Measurements from ENCODE around the gene CTDP1. TPM values are rescaled to one million over a fixed set of nuclear protein-coding genes. Genes with fewer than 3 reads are reported as not detected.

CTDP1 gene
- total RNA-seq, 1 experiment from 2014 or later: 16.1 TPM

DNA sequence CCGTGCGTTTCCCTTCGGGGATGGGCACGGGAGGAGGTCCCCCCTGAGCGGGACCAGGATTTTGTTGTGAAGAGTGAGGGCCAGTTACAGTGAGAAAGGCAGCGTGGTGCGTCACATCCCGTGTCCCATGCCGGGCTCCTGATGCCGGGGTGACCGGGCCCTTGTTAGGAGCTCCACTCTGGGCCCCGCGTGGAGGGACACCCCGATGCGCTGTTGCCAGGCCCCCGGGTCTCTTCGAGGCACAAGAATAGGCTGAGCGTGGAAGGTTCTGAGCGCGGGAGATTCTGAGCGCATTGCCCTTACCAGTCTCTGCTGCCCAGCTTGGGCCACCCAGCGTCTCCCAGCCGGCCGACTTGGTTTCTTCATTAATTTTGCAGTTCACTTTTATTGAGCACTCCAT, 17.6 kb downstream of the CTDP1 start:
- CTCF ChIA-PET: no interaction called here
- H3K4me1 ChIP-seq: no peaks in the 10 kb centered on the region
- Mint-ChIP-seq H3K27ac (ENCODE audit: unreplicated experiment) (no peak overlapping the region), H3K36me3 (ENCODE audit: insufficient read depth, unreplicated experiment) (peaks cover 14% of the 10 kb centered on the region), H3K27me3 (ENCODE audit: insufficient read depth, unreplicated experiment) (no peaks in the 10 kb centered on the region), H3K9me3 (ENCODE audit: unreplicated experiment) (no peaks in the 10 kb centered on the region), H3K4me1 (ENCODE audit: low read depth, unreplicated experiment) (no peaks in the 10 kb centered on the region), H3K4me3 (ENCODE audit: unreplicated experiment) (no peak overlapping the region)
- POLR2A ChIA-PET: no interaction called here
- no peak overlapping the region for H3K4me3 ChIP-seq (ENCODE audit: low read depth, low read length)
- H3K36me3 ChIP-seq (ENCODE audit: control insufficient read depth, insufficient read depth, low read length): no peaks in the 10 kb centered on the region
- no peaks in the 10 kb centered on the region for H3K27me3 ChIP-seq (replicated peaks; ENCODE audit: control insufficient read depth, insufficient read depth, low read length)
- no peak for DNase-seq
- TF ChIP-seq, protein P1, sequence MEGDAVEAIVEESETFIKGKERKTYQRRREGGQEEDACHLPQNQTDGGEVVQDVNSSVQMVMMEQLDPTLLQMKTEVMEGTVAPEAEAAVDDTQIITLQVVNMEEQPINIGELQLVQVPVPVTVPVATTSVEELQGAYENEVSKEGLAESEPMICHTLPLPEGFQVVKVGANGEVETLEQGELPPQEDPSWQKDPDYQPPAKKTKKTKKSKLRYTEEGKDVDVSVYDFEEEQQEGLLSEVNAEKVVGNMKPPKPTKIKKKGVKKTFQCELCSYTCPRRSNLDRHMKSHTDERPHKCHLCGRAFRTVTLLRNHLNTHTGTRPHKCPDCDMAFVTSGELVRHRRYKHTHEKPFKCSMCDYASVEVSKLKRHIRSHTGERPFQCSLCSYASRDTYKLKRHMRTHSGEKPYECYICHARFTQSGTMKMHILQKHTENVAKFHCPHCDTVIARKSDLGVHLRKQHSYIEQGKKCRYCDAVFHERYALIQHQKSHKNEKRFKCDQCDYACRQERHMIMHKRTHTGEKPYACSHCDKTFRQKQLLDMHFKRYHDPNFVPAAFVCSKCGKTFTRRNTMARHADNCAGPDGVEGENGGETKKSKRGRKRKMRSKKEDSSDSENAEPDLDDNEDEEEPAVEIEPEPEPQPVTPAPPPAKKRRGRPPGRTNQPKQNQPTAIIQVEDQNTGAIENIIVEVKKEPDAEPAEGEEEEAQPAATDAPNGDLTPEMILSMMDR (IDR thresholded peaks at IDR 0.05; ENCODE audit: insufficient read depth in 1 of 2, low read depth in 1 of 2, low read length in 1 of 2, severe bottlenecking in 1 of 2, unreplicated experiment in 1 of 2): no peak
- no TSS peak for BruUV-seq (replicated peaks)
- intact Hi-C loops (cut with micrococcal nuclease; ENCODE audit: unreplicated experiment): no loop called here
- no peaks in the 10 kb centered on the region for H3K9me3 ChIP-seq

DNA sequence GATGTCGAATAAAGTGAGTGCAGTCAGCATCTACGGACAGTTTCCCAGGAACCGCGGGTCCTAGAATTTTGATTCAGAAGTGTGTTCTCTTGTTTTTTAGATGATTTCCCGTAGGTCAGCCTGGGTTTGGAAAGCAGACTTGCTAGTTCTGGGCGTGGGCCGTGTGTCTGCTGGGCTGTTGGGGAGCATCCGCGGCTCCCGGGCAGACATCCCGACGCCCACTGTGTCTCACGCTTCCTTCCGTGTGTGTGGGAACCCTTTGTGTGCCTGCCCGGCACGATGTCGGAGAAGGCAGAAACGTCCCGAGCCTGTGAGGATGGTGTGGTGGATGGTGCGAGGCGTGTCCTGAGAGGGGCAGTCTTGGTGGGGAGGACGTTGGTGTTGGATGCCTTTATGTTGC, 18.4 kb downstream of the CTDP1 start:
- H3K36me3 ChIP-seq (ENCODE audit: control insufficient read depth, insufficient read depth, low read length): no peaks in the 10 kb centered on the region
- no peaks in the 10 kb centered on the region for H3K9me3 ChIP-seq
- Mint-ChIP-seq H3K36me3 (ENCODE audit: insufficient read depth, unreplicated experiment) (peaks cover 10% of the 10 kb centered on the region), H3K27me3 (ENCODE audit: insufficient read depth, unreplicated experiment) (no peaks in the 10 kb centered on the region), H3K4me3 (ENCODE audit: unreplicated experiment) (no peak overlapping the region), H3K27ac (ENCODE audit: unreplicated experiment) (no peak overlapping the region), H3K9me3 (ENCODE audit: unreplicated experiment) (no peaks in the 10 kb centered on the region), H3K4me1 (ENCODE audit: low read depth, unreplicated experiment) (no peaks in the 10 kb centered on the region)
- TF ChIP-seq, protein P1 (IDR thresholded peaks at IDR 0.05; ENCODE audit: insufficient read depth in 1 of 2, low read depth in 1 of 2, low read length in 1 of 2, severe bottlenecking in 1 of 2, unreplicated experiment in 1 of 2): no peak
- ChIA-PET POLR2A (no interaction called here), CTCF (no interaction called here)
- no peaks in the 10 kb centered on the region for H3K27me3 ChIP-seq (replicated peaks; ENCODE audit: control insufficient read depth, insufficient read depth, low read length)
- BruUV-seq (replicated peaks): no TSS peak
- intact Hi-C loops (cut with micrococcal nuclease; ENCODE audit: unreplicated experiment): no loop called here
- no peaks in the 10 kb centered on the region for H3K4me1 ChIP-seq
- no peak for DNase-seq
- H3K4me3 ChIP-seq (ENCODE audit: low read depth, low read length): no peak overlapping the region

DNA sequence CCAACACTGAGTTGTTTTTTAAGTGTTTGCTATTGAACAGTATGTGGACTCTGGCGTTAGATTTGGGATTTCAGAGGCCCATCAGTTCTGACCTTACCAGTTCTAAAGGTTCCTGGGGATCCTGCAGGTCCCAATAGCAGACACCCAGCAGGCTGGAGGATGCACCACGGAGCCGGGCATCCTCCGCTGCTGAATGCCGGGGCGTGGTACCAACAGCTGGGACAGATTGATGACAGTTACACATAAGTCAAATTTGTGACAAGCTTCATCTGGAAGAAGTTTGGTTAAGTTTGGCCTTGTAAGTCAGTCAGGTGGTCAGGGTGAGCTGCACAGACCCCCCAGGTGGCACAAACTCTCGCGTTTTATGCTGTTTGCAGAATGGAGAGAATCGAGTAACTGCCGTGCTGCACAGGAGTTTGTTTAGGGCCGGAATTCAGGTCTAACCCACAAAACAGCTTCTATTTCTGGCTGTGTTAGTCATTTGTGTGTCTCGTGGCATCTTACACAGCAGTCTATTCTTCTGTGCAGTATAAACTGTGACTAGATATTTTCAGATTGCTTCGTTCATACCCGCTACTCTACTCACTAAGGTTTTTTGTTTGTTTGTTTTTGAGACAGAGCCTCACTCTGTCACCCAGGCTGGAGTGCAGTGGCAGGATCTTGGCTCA, 19.2 kb downstream of the CTDP1 start:
- H3K9me3 ChIP-seq: no peaks in the 10 kb centered on the region
- BruUV-seq (replicated peaks): no TSS peak
- H3K4me1 ChIP-seq: no peaks in the 10 kb centered on the region
- POLR2A ChIA-PET: no interaction called here
- H3K4me3 ChIP-seq (ENCODE audit: low read depth, low read length): no peak overlapping the region
- H3K36me3 Mint-ChIP-seq (ENCODE audit: insufficient read depth, unreplicated experiment): peaks cover 14% of the 10 kb centered on the region
- no peaks in the 10 kb centered on the region for H3K36me3 ChIP-seq (ENCODE audit: control insufficient read depth, insufficient read depth, low read length)
- TF ChIP-seq, protein P1 (IDR thresholded peaks at IDR 0.05; ENCODE audit: insufficient read depth in 1 of 2, low read depth in 1 of 2, low read length in 1 of 2, severe bottlenecking in 1 of 2, unreplicated experiment in 1 of 2): no peak
- no peaks in the 10 kb centered on the region for H3K9me3 Mint-ChIP-seq (ENCODE audit: unreplicated experiment)
- intact Hi-C loops (cut with micrococcal nuclease; ENCODE audit: unreplicated experiment): no loop called here
- no peak overlapping the region for H3K4me3 Mint-ChIP-seq (ENCODE audit: unreplicated experiment)
- H3K4me1 Mint-ChIP-seq (ENCODE audit: low read depth, unreplicated experiment): no peaks in the 10 kb centered on the region
- no peaks in the 10 kb centered on the region for H3K27me3 ChIP-seq (replicated peaks; ENCODE audit: control insufficient read depth, insufficient read depth, low read length)
- no peaks in the 10 kb centered on the region for H3K27me3 Mint-ChIP-seq (ENCODE audit: insufficient read depth, unreplicated experiment)
- no peak for DNase-seq
- CTCF ChIA-PET: no interaction called here
- no peak overlapping the region for H3K27ac Mint-ChIP-seq (ENCODE audit: unreplicated experiment)
